GM19395 (cell line): Measurements from ENCODE around the gene RPUSD1.

Experiments
- ATAC-seq: cut with Tn5 transposase; IDR thresholded peaks from one replicate; pipeline ENCODE4 v1.9.1; 2021; ENCODE audit warnings: mild to moderate bottlenecking, moderate library complexity; ENCODE audit not compliant: unreplicated experiment

RPUSD1 gene

GRCh38 chr16:819336-820043, 31.3 kb upstream of the RPUSD1 start:
- no peak for ATAC-seq

- no peak for ATAC-seq
Measured at GRCh38 chr16:818592-818991, 30.4 kb upstream of the RPUSD1 start.

GRCh38 chr16:818132-818531, 30.0 kb upstream of the RPUSD1 start:
- ATAC-seq, result no peak

- no peak for ATAC-seq
Measured at GRCh38 chr16:817001-817906, 29.1 kb upstream of the RPUSD1 start.

- no peak for ATAC-seq
Measured at GRCh38 chr16:815861-816260, 27.7 kb upstream of the RPUSD1 start.

- ATAC-seq, result no peak
Measured at GRCh38 chr16:814974-815373, 26.8 kb upstream of the RPUSD1 start.

- ATAC-seq, result no peak
Measured at GRCh38 chr16:813916-814412, 25.8 kb upstream of the RPUSD1 start.

GRCh38 chr16:813204-813915, 25.2 kb upstream of the RPUSD1 start:
- ATAC-seq, result no peak

- ATAC-seq, result no peak
Measured at GRCh38 chr16:808085-808386, 19.9 kb upstream of the RPUSD1 start.

- ATAC-seq, result peak; percentile 88
Measured at GRCh38 chr16:807347-808084, 19.3 kb upstream of the RPUSD1 start.

GRCh38 chr16:805474-805873, 17.3 kb upstream of the RPUSD1 start:
- ATAC-seq, result no peak

- ATAC-seq, result no peak
Measured at GRCh38 chr16:804193-805048, 16.2 kb upstream of the RPUSD1 start.

GRCh38 chr16:803754-804080, 15.5 kb upstream of the RPUSD1 start:
- ATAC-seq, result no peak

- ATAC-seq, result no peak
Measured at GRCh38 chr16:802914-803753, 15.0 kb upstream of the RPUSD1 start.

GRCh38 chr16:802461-802860, 14.3 kb upstream of the RPUSD1 start:
- ATAC-seq, result no peak

- ATAC-seq, result no peak
Measured at GRCh38 chr16:801584-802363, 13.6 kb upstream of the RPUSD1 start.

- ATAC-seq, result no peak
Measured at GRCh38 chr16:800834-801511, 12.8 kb upstream of the RPUSD1 start.
